NCI-H2227 (cell line): ENCODE measurements around the gene SIGLEC6.
A peak's percentile ranks its signal among the peaks of the same experiment; 100 is the strongest.

Source experiments
- DNase-seq: peaks from one replicate; lab custom pipeline; 2025; ENCODE audit not compliant: unreplicated experiment; lab: John Stamatoyannopoulos, UW

Gene SIGLEC6

GRCh38 chr19:51477344-51477743 is 54.1 kb downstream of the SIGLEC6 start:
- DNase-seq = no peak

- no peak for DNase-seq
Measured at GRCh38 chr19:51476164-51476563, 55.3 kb downstream of the SIGLEC6 start.

- peak; percentile 76 for DNase-seq
Measured at GRCh38 chr19:51473009-51473707, 58.3 kb downstream of the SIGLEC6 start.

DNA sequence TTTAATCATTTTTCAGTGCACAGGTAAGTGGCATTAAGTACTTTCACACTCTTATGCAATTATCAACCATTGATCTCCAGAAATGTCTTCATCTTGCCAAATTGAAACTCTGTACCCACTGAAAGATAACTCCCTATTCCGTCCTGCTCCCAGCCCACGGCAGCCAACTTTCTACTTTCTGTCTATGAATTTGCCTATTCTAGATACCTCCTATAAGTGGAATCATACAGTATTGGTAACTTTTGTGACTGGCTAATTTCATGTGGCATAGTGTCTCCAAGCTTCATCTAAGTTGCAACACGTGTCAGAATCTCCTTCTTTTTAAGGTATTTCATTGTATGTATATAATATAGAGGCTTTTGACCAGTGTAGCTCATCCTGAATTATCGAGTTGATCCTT is 58.9 kb downstream of the SIGLEC6 start:
- no peak for DNase-seq

DNA sequence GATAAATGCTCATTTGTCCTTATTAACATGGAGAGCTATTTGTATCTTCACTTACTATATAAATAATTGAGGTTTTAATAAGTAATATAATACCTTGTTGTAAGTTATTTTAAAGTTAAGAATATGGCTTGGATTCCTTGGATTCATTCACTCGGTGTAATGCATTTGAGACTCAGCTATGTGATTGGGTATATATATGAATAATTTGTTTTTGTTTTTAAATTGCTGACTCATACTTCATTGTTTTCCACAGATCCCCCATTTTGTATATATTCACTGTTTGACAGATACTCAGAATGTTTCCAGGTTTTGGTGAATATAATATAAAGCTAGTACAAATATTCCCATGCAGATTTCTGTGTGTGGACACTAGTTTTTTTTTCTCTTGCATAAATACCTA is 59.9 kb downstream of the SIGLEC6 start:
- no peak for DNase-seq

- DNase-seq = no peak
Measured at GRCh38 chr19:51470966-51471365, 60.5 kb downstream of the SIGLEC6 start.

GRCh38 chr19:51469629-51470028 is 61.8 kb downstream of the SIGLEC6 start:
- DNase-seq = no peak

DNA sequence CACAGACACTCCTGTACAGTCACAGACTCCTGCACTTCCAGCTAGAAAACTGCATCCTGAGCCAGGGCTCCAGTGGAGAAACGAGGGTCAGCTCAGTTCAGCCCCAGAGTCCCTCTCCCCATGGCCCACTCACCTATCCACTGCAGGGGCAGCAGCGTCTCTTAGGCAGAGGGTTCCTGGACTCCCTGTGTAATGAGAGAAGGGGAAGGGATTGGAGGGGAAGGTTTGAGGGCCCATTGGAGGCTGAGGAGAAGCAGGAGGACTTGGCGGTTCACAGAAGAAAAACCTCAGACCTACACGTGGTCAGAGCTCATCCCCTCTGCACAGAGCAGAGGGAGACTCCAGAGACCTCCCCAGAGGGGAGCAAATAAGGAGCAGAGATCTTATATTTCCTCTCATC is 62.3 kb downstream of the SIGLEC6 start:
- DNase-seq = no peak

DNA sequence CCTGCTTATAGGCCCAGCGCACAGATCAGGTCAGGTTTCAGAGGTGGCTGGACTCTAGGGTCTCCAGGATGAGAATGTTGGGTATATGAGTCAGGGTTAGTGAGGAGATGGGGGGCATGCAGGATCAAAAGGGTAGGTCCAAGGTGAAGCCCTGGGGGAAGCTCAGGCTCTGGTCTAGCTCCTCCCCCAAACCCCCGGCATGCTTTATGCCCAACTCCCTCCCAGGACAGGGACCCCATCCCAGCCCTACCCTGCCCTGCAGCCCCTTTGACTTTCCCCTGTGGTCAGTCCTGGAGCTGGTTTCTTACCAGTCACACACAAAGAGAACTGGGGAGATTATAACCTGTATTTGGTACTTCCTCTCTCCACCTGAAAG is 62.9 kb downstream of the SIGLEC6 start:
- DNase-seq = no peak

DNA sequence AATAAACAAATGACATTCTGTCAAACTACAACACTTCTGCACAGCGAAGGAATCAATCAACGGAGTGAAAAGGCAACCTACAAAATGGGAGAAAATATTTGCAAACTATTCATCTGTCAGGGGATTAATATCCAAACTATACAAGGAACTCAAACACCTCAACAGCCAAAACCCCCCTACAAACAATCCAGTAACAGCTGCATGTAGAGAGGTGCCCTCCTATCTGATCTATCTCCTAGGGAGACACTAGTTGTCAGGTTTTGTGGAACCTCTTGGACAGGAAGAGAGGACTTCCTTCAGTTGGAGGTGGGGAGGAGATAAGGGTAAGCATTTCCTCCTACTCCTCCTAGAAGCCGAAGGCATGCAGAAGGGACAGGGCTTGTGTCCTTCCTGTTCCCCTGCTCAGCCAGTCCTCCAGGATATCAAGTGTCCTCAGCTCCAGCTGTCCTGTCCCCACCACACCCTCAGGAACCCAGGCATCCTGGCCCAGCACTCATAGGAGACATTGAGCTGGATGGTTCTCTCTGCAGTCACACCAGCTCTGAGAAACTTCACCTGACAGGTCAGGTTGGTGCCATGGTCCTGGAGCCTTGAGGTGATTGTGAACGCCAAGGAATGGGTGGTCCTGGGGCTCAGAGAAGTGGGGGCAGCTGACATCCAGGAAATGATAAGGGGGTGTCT is 63.5 kb downstream of the SIGLEC6 start:
- DNase-seq = no peak
